ENCODE data around the gene LRCH1.
"Not testable (repeated sequence)": the region's sequence is repeated elsewhere in the genome, so short reads cannot be mapped to it uniquely, and the experiment has no call there.

Gene LRCH1

GRCh38 chr13:46761174-46761573 lies 208.2 kb downstream of the LRCH1 start:
- DNase-seq = no peak

GRCh38 chr13:46761866-46762265 lies 208.9 kb downstream of the LRCH1 start:
- no peak for DNase-seq

- not testable (repeated sequence) for DNase-seq
These were observed 217.0 kb downstream of the LRCH1 start for GRCh38 chr13:46769925-46770324.

DNA sequence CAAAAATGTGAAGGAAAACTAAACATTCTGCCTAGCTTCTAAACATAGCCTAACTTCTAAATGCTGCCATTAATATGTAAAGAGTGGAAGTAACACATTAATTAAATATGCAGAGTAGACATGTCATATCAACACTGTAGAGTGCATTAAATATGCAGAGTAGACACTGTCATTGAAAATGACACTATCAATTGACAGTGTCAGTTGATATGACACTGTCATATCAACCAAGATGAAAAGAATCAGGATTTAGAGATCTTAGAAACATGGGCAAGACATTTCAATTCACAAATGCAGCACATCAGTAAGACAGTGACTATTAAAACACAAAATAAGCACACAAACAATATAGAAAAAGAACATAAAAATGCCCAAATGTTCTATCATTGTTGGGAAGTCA lies 218.7 kb downstream of the LRCH1 start:
- DNase-seq = no peak

GRCh38 chr13:46773541-46773940 lies 220.6 kb downstream of the LRCH1 start:
- no peak for DNase-seq

- no peak for DNase-seq
These were observed 222.6 kb downstream of the LRCH1 start for GRCh38 chr13:46775385-46776107.

- no peak for DNase-seq
These were observed 225.1 kb downstream of the LRCH1 start for GRCh38 chr13:46778095-46778494.

GRCh38 chr13:46778890-46779289 lies 225.9 kb downstream of the LRCH1 start:
- no peak for DNase-seq

GRCh38 chr13:46782066-46782465 lies 229.1 kb downstream of the LRCH1 start:
- DNase-seq = no peak

- no peak for DNase-seq
These were observed 229.7 kb downstream of the LRCH1 start for GRCh38 chr13:46782691-46783090.

- no peak for DNase-seq
These were observed 230.5 kb downstream of the LRCH1 start for GRCh38 chr13:46783504-46783903.

GRCh38 chr13:46795321-46795720 lies 242.4 kb downstream of the LRCH1 start:
- DNase-seq = no peak

DNA sequence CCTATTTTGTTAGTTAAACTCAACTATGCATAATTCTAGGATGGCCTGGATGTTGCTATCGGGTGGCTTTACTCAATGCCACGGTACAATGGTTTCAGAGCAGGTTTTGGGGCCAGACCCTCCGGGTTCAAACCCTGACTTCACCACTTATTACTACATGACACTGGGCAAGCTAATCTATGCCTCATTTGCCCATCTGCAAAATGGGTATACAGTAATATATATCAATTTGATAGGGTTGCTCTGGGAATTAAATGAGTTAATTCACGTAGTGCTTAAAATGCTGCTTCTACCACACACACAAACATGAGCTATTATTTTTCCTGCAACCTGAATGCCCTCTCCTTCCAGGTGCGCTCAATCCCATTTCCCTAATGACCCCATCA lies 243.2 kb downstream of the LRCH1 start:
- no peak for DNase-seq

- no peak for DNase-seq
These were observed 243.8 kb downstream of the LRCH1 start, which contains the start of gene ESD for GRCh38 chr13:46796515-46797474. TSS of gene ESD (minus strand) at chr13:46797161. CDS start at chr13:46791413, 5,748 bp downstream.

- DNase-seq = no peak
These were observed 244.7 kb downstream of the LRCH1 start for GRCh38 chr13:46797501-46798237.

- DNase-seq = no peak
These were observed 246.2 kb downstream of the LRCH1 start for GRCh38 chr13:46799139-46799538.

- DNase-seq = no peak
These were observed 248.9 kb downstream of the LRCH1 start for GRCh38 chr13:46801858-46802257.

All from NK-92 treated with Interleukin-12 subunit alpha and Interleukin-12 subunit beta, amount 100 ng/mL, for 24 hours (cell line).